HG03045 (cell line): Measurements from ENCODE around the gene LSM5.

Experiments used
- ATAC-seq: cut with Tn5 transposase; IDR thresholded peaks from one replicate; pipeline ENCODE4 v1.9.1; 2021; ENCODE audit warnings: mild to moderate bottlenecking, moderate library complexity; ENCODE audit not compliant: unreplicated experiment

Gene LSM5

DNA sequence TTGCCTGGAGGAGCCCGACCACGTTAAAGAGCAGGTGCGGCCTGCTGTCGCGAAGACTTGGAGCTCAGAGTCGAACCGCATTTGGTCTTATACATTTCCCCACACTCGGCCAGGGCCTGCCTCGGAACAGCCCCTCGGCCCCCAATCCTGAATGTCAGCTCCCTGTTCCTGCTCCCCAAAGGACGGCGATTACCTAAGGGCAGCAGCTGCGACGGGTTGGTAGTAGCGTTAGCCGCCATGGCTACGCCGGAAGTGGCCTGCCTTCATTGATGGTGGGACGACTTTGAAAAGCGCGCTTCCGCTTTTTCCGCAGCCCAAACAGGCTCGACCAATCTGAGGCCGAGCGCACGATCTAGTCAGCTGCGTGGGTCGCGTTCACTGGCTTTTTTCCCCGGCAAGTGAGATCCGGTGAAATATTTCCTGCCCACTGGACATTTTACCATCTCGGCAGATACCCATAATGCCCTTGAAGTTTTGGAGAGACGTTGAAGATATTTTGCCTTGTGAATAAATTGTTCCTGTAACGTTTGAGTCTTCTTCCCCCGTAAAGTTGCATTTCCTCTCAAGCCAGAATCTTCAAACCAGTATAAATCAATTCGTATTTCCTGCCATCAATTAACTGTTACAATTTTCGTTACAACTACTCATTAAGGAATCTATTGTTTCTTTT, at the start of gene LSM5:
Gene LSM5, minus strand, starts transcription at position 254 of the 670 bp plus-strand sequence. Its CDS starts 15 bp downstream, at position 239.
- peak; percentile 88 for ATAC-seq

GRCh38 chr7:32539366-32539765, 49.2 kb upstream of the LSM5 start:
- no peak for ATAC-seq

- no peak for ATAC-seq
Measured at GRCh38 chr7:32537760-32538159, 47.6 kb upstream of the LSM5 start.

DNA sequence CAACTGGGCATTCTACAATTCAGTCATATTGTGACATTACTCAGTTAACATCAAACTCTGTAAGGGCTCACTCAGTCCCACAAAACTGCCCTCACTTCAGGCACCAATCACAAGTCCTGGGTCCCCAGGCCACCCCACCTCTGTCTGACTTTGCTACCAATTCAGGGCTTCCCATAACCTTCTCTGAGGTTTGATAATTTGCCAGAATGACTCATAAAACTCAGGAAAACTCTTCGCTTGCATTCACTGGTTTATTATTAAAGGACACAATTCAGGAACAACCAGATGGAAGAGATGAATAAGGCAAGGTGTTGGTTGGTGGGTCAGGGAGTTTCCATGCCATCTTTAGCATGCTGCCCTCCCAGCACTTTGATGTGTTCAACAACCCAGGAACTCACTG, 46.4 kb upstream of the LSM5 start:
- ATAC-seq = no peak

DNA sequence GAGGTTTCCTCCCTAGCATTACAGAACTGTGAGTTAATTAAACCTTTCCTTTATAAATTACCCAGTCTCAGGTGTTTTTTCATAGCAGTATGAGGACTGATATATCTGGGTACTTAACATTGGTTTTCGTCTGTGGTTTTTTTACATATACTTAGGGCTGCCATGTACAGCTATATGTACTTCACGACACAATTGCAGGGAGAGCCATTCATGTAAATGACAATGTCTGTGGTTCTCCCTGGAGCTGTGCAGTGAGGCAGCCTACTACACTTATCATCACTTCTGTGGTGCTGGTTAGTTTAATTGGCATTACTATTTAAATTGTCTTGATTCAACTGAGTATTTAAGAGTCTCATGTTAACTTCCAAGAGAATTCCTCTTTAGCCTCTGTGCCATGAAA, 45.8 kb upstream of the LSM5 start:
- ATAC-seq = no peak

- no peak for ATAC-seq
Measured at GRCh38 chr7:32535162-32535702, 45.1 kb upstream of the LSM5 start.

GRCh38 chr7:32533276-32534029, 43.3 kb upstream of the LSM5 start:
- no peak for ATAC-seq

DNA sequence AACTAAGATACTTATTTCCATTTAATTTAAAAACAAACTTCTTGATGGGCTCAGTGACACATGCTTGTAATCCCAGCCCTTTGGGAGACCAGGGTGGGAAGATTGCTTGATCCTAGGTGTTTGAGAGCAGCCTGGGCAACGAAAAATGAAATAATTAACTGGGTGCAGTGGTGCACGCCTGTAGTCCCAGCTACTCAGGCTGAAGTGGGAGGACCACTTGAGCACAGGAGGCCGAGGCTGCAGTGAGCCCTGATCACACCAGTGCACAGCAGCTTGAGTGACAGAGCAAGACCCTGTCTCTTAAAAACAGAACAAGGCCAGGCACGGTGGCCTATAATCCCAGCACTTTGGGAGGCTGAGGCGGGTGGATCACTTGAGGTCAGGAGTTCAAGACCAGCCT, 42.5 kb upstream of the LSM5 start:
- ATAC-seq = no peak

DNA sequence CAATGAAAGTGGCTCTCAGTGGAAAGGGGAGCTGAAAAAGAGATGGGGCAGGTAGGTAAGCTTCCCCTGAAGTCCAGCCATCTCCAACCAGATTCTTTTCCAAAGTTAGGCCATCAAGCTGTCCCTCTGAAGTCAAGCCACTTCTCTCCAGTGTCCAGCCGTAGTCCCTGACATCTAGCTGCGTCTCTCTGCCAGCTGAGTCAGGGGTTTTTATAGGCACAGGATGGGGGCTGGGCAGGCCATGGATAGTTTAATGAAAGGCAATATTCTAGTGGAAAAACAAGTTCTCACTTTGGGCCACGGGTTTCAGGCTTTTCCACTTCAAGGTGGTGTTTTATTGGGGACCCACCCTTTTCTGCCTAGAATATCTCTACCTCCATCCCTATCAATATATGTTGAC, 41.9 kb upstream of the LSM5 start:
- ATAC-seq = no peak

DNA sequence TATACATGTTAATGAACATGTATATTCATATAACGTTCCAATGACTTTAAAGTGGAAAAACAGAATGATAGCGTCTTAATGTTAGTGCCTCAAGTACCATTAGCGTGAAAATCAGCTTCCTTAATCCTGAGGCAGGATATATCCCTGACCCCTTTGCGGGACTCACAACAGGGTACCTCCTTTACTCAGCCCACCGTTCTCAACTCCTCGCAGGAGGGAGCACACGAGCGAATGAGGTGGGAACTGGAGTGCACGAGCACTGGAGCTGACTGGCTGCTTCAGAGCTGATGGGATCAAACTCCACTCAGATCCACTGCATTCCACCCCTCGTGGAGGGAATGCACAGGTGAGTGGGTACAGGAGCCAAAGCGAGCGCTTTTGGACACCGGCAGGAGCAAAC, 41.2 kb upstream of the LSM5 start:
- ATAC-seq = no peak

DNA sequence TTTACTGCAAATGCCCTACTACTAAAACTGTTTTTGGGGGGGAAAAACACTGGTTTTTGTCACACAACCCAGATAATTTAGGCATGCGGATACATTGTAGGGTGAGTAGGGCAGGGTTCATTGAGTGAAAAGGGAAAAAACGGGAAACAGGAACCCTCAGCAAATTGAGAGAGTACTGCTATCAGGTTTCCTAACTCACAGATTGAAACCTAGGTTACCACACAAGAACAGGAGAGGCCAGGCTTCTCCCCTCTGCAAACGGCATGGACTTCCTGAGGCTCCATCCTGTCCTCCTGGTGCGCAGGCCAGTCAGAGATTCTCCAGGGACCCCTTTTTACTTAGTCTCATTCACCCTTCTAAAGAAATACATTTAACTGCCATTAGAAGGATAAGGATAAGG, 35.7 kb upstream of the LSM5 start:
- ATAC-seq = no peak

DNA sequence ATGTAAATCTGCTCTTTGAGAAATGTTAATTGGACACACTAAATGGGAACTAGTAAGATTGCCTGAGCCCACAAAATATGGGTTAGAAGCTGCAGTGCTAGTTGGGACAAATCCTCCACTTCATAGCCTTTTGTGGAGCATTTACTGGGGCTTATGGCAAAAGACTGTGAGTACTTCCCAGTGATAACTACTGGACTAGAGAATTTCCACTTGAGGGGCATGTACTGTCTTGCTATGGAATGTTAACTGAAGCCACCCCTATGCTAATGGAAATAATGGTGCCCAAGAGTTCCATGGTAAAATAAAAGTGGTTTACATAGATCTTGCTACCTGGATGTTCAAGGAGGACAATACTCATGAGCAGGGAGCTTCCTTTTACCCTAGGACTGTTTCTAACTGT, 34.5 kb upstream of the LSM5 start:
- ATAC-seq = no peak

DNA sequence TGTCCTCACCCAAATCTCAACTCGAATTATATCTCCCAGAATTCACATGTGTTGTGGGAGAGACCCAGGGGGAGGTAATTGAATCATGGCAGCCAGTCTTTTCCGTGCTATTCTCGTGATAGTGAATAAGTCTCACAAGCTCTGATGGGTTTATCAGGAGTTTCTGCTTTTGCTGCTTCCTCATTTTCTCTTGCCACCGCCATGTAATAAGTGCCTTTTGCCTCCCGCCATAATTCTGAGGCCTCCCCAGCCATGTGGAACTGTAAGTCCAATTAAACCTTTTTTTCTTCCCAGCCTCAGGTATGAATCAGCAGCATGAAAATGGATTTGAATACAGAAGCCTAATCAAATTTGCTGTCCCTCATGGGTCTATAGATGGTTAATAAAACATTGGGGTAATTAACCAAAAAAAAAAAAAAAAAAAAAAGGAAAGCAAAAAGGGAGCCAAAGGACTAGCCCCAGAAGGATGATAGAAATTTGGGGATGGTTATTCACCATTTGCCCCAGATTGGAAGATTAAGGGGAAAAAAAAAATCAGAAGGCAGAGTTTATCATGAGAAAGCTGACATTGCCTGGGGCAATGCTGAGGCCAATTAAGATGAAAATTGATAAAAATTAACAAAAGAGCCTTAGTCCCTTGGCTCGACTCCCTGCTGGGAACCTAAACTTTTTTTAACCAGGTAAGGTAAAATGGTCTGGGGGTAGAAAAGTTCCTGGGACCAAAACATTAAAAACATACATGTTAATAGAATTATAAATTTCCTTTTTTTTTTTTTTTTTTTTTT, 32.8 kb upstream of the LSM5 start:
- no peak for ATAC-seq

DNA sequence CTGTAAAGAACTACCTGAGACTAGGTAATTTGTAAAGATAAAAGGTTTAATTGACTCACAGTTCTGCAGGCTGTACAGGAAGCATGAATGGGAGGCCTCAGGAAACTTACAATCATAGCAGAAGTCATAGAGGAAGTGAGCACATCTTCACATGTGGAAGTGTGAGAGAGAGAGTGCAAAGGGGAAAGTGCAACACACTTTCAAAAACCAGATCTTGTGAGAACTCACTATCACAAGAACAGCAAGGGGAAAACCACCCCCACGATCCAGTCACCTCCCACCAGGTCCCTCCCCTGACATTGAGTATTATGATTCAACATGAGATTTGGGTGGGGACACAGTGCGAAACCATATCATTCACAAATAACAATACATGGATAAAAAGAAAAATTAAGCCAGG, 29.6 kb upstream of the LSM5 start:
- no peak for ATAC-seq

DNA sequence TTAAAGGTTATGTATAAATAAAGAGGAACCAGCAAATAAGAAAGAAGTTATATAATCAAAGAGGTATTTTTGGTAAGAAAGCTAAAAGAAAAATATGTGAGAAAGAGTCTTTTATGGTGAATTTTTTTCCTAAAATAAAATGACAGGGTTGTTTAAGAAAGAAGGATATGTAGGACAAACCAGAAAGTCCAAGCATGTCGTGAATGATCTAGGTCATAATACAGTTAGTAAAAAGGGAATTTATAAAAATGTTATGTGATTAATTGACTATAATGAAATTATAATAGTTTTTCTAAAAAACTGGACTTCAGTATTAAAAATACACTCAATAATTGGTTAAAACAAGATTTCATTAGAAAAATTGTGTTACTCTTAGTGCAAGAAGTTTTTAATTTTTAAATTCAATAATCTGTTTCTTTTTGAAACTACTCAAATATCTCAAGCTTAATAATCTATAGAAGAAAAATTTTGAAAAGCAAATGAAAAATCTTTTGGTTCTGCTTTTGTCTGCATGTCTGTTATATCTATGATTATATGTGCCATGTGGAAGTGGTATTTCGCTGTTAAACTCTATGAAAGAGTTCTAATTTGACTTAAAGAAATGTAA, 28.5 kb upstream of the LSM5 start:
- no peak for ATAC-seq

DNA sequence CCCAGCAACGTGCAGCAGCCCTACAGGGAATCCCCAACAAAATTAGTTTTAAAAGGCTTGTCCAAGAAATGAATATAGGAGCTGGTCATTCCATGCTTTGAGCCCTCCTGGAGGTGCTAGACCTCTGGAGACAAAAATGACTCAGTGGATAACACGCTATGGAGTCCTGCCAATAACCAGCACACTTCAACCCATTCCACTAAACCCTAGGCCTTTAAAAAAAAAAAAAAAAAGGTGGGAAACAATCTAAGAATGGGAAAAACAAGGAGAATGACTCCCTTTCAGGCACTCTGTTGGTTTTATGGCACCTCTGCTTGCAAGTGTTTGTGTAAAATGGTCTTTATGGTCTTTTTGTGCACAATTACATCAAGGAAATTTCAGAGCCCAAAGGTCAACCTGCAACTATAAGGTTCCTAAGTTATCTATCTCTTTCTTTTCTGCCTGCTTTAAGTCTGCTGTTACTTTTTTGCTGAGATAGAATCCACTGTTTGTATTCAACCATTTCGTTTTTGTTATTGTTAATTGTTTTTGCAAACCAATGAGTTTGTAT, 26.4 kb upstream of the LSM5 start:
- no peak for ATAC-seq

DNA sequence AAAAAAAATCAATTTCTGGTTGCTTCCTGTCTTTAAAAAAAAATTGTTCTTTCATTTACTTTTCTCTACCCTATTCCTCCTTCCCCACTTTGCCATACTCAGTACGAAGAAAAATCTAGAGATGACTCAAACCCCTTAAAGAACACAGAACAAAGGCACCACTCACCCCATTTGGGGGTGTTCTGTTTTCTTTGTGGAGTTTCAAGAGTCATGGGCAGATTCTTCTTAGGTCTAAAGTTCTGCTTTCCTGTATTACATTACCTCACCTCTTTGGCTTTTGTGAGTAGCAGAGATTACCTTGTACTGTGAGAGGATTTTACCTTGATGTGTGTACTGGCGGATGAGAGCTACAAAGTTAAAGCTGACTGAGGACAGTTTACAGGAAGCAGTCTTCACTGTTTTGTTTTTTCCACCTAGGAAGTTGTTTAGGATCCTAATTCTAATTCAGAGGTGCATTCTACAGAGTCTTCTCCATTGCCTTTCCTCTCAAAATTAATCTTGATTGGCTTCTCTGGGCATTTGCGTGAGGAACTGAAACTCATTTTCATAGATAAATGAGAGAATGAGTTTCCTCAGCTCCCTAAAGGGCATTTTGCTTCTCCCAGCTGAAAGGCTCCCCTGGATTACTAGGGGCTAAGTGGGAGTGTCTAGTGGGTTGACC, 25.8 kb upstream of the LSM5 start:
- ATAC-seq = peak; percentile 75

DNA sequence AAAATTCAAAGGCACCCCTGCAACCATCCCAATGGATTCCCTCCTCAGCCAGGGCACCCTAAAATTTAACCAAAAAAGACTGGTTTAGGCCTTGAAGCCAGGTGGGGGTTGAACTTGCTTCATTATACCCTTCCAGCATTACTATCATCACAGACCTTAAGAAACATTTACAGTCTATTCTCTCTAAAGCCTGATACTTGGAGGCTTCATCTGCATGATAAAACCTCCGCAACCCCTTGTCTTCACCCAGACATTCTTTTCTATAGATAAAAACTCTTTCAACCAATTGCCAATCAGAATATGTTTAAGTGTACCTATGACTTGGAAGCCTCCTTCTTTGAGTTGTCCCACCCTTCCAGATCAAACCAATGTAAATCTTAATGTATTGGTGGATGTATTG, 23.0 kb upstream of the LSM5 start:
- no peak for ATAC-seq

- ATAC-seq = no peak
Measured at GRCh38 chr7:32511791-32512190, 21.6 kb upstream of the LSM5 start.

- ATAC-seq = no peak
Measured at GRCh38 chr7:32507414-32507813, 17.2 kb upstream of the LSM5 start.
